Stomach (tissue), 9 donors: ENCODE measurements around the gene AP5S1. TPM values are rescaled to one million over a fixed set of nuclear protein-coding genes. Genes with fewer than 3 reads are reported as not detected.
A peak's percentile ranks its signal among the peaks of the same experiment; 100 is the strongest.

Source experiments
- DNase-seq, 2 donors: peaks; one replicate each; pipeline versions ENCODE4 v3.0.0 to v3.0.0-alpha.2; 2013 to 2019
- H3K27ac ChIP-seq, 5 donors: fragments of 200-600 bp in 4 of 5; sonication (generic) in 4 of 5; one replicate each; pipeline ENCODE4 v1.5.1; 2013 to 2019; ENCODE audit warnings: mild to moderate bottlenecking in 1 of 5, moderate library complexity in 1 of 5
- H3K27me3 ChIP-seq, 3 donors: fragments of 200-600 bp; sonication (generic); one replicate each; pipeline ENCODE4 v1.5.1; 2017 to 2019; ENCODE audit warnings: mixed run types in 1 of 3
- H3K36me3 ChIP-seq, 4 donors: fragments of 200-600 bp; sonication (generic); 1 replicate in 3 of 4; 2 replicates in 1 of 4; pipeline ENCODE4 v1.5.1; 2016 to 2019
- H3K4me1 ChIP-seq, 4 donors: fragments of 200-600 bp; sonication (generic); one replicate each; pipeline ENCODE4 v1.5.1; 2016 to 2019
- H3K4me3 ChIP-seq, 4 donors: fragments of 200-600 bp; sonication (generic) in 3 of 4; one replicate each; pipeline ENCODE4 v1.5.1; 2016 to 2019; ENCODE audit warnings: mild to moderate bottlenecking in 1 of 4
- H3K9me3 ChIP-seq, 4 donors: fragments of 200-600 bp; sonication (generic); one replicate each; pipeline ENCODE4 v1.5.1; 2016 to 2019
- CTCF ChIP-seq, 7 experiments: fragments of 450-650 bp in 4 of 7; fragments of 200-600 bp in 3 of 7; sonication (generic) in 3 of 7; IDR thresholded peaks; one replicate each; pipeline ENCODE4 v1.5.1; 2016 to 2019; ENCODE audit warnings: antibody characterized with exemption in 7 of 7, control low read depth in 2 of 7, mild to moderate bottlenecking in 1 of 7
- EP300 ChIP-seq: sonication (generic); formaldehyde crosslinking; IDR thresholded peaks from one replicate; pipeline ENCODE4 v1.6.1; 2017; ENCODE audit warnings: antibody characterized with exemption
- POLR2A ChIP-seq, 4 donors: fragments of 450-650 bp; IDR thresholded peaks; one replicate each; pipeline ENCODE4 v1.6.1; 2016; ENCODE audit warnings: antibody characterized with exemption in 4 of 4, control low read depth in 2 of 4, mild to moderate bottlenecking in 1 of 4, moderate library complexity in 1 of 4
- POLR2AphosphoS5 ChIP-seq, 3 donors: sonication (generic); formaldehyde crosslinking; IDR thresholded peaks; one replicate each; pipeline ENCODE4 v1.6.1; 2016; ENCODE audit warnings: antibody characterized with exemption in 3 of 3
- WGBS, 5 donors: extraction: QIAGEN DNeasy Blood & Tissue Kit in 3 of 5; methylation state at CpG; one replicate each; pipeline versions ENCODE4 v1.1.5 to v1.1.7; 2013 to 2018; 5-methylcytosine and 5-hydroxymethylcytosine counted together
- intact Hi-C: fragments of 100-400 bp; cut with DNase I; formaldehyde crosslinking; loops from one replicate; pipeline ENCODE4 v1.15.1; 2023; ENCODE audit warnings: low total_unique reads
- polyA plus RNA-seq, 3 donors: library from polyadenylated mRNA; stranded (reverse); fragments of 200-250 nt; gene quantifications; one replicate each; pipeline ENCODE4 v1.2.3, GENCODE V29; 2013
- total RNA-seq, 5 donors: library from RNA; depleted of rRNA; stranded (reverse); fragments of >200 nt; gene quantifications; one replicate each; pipeline versions ENCODE4 v1.1.0 to v1.2.3, GENCODE V29; 2014 to 2016
- donor health status: healthy with polysubstance abuse.
- donor health status: Bipolar disorder and iron deficiency.
- donor health status: healthy.

AP5S1 gene
- total and polyA plus RNA-seq, 8 donors, result 1.8 to 14.8 (median 6.7) TPM

- H3K4me1 ChIP-seq, result peaks cover 44 to 81% (median 61%) of the 10 kb centered on the region in 4 donors
- H3K4me3 ChIP-seq, result no peak overlapping the region
- no peaks in the 10 kb centered on the region for H3K9me3 ChIP-seq
- peak overlapping the region in 2 of 5 donors; percentile 96 to 98 for H3K27ac ChIP-seq
- peak in 1 of 2 donors; percentile 1 for DNase-seq
- intact Hi-C loops, result no loop called here
- no peak for TF ChIP-seq CTCF (IDR thresholded peaks at IDR 0.05)
- TF ChIP-seq POLR2AphosphoS5 (IDR thresholded peaks at IDR 0.05), result no peak
- no peak for TF ChIP-seq EP300
- TF ChIP-seq POLR2A (IDR thresholded peaks at IDR 0.05), result no peak
- H3K27me3 ChIP-seq, result no peaks in the 10 kb centered on the region
- peaks cover 53 to 71% (median 68%) of the 10 kb centered on the region in 4 donors for H3K36me3 ChIP-seq
- WGBS, 5 donors, result 75 to 93% (median 90%) methylated on average over 6 of the region's 6 CpGs
These were observed 16.5 kb upstream of the AP5S1 start for GRCh38 chr20:3803854-3804253.

DNA sequence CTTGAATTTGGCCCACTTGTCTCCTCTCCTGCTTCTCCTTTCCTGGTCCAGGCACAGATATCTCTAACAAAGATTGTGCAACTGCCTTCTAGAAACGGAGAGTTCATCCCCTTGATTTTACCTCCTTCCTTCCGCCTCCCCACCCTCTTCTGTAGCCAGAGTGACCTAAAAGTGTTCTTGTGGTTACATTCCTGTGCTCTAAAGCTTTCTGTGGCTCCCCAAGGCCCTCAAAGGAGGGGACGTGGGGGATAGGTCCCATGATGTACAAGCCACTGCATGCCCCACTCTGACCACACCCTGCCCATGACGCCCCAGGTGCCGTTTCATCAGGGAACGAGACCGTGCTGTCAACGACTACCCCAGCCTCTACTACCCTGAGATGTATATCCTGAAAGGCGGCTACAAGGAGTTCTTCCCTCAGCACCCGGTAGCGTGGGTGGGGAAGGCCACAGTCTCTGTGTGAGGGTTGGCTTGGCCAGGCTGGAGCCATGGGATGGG lies 16.0 kb upstream of the AP5S1 start:
- Histone ChIP-seq H3K4me1 (peaks cover 40 to 80% (median 58%) of the 10 kb centered on the region in 4 donors), H3K4me3 (no peak overlapping the region), H3K27ac (peak overlapping the region in 4 of 5 donors; percentile 87 to 99 (median 97)), H3K27me3 (no peaks in the 10 kb centered on the region), H3K9me3 (no peaks in the 10 kb centered on the region), H3K36me3 (peaks cover 53 to 67% (median 65%) of the 10 kb centered on the region in 4 donors)
- TF ChIP-seq CTCF (IDR thresholded peaks at IDR 0.05) (no peak), POLR2AphosphoS5 (IDR thresholded peaks at IDR 0.05) (no peak), POLR2A (IDR thresholded peaks at IDR 0.05) (no peak), EP300 (no peak)
- intact Hi-C loops, result no loop called here
- WGBS, 5 donors, result 83 to 93% (median 86%) methylated on average over 10 to 11 of the region's 11 CpGs
- DNase-seq, result peak in 1 of 2 donors; percentile 14

- no peak for TF ChIP-seq EP300
- TF ChIP-seq CTCF (IDR thresholded peaks at IDR 0.05), result no peak
- TF ChIP-seq POLR2AphosphoS5 (IDR thresholded peaks at IDR 0.05), result no peak
- no peak for TF ChIP-seq POLR2A (IDR thresholded peaks at IDR 0.05)
- Histone ChIP-seq H3K9me3 (no peaks in the 10 kb centered on the region), H3K4me1 (peaks cover 37 to 78% (median 56%) of the 10 kb centered on the region in 4 donors), H3K36me3 (peaks cover 53 to 64% (median 63%) of the 10 kb centered on the region in 4 donors), H3K4me3 (no peak overlapping the region), H3K27ac (peak overlapping the region in 4 of 5 donors; percentile 87 to 99 (median 97)), H3K27me3 (no peaks in the 10 kb centered on the region)
- intact Hi-C loops, result no loop called here
- peak in 1 of 2 donors; percentile 1 for DNase-seq
- WGBS, 5 donors, result 90 to 100% (median 93%) methylated on average over 1 to 11 of the region's 11 CpGs
These were observed 15.6 kb upstream of the AP5S1 start for GRCh38 chr20:3804781-3805180.

DNA sequence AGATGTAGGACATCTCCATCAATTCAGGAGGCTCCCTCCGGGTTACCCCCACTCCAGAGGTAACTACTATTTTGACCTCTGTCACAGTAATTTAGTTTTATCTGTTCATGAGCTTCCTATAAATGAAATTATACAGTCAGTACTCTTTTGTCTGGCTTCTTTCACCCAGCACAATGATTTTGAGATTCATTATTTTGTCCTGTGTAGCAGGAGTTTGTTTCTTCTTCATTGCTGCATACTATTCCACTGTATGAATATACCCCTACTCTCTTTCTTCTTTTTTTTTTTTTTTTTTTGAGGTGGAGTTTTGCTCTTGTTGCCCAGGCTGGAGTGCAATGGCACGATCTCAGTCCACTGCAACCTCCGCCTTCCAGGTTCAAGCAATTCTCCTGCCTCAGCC lies 11.8 kb upstream of the AP5S1 start:
- no peak overlapping the region for H3K4me3 ChIP-seq
- TF ChIP-seq EP300 (no peak), POLR2A (IDR thresholded peaks at IDR 0.05) (no peak), POLR2AphosphoS5 (IDR thresholded peaks at IDR 0.05) (no peak), CTCF (IDR thresholded peaks at IDR 0.05) (no peak)
- no peaks in the 10 kb centered on the region for H3K9me3 ChIP-seq
- H3K27me3 ChIP-seq, result no peaks in the 10 kb centered on the region
- peaks cover 20 to 26% (median 25%) of the 10 kb centered on the region in 4 donors for H3K36me3 ChIP-seq
- peaks cover 66 to 86% (median 78%) of the 10 kb centered on the region in 4 donors for H3K4me1 ChIP-seq
- intact Hi-C loops, result no loop called here
- peak overlapping the region; percentile 87 to 99 (median 96) for H3K27ac ChIP-seq
- DNase-seq, result no peak
- WGBS, 5 donors, result 79 to 86% (median 82%) methylated on average over 3 of the region's 3 CpGs
